ENCODE measurements around the gene AGPAT3.
"Not testable (repeated sequence)": the region's sequence is repeated elsewhere in the genome, so short reads cannot be mapped to it uniquely, and the experiment has no call there.

Gene AGPAT3, protein sequence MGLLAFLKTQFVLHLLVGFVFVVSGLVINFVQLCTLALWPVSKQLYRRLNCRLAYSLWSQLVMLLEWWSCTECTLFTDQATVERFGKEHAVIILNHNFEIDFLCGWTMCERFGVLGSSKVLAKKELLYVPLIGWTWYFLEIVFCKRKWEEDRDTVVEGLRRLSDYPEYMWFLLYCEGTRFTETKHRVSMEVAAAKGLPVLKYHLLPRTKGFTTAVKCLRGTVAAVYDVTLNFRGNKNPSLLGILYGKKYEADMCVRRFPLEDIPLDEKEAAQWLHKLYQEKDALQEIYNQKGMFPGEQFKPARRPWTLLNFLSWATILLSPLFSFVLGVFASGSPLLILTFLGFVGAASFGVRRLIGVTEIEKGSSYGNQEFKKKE

DNA sequence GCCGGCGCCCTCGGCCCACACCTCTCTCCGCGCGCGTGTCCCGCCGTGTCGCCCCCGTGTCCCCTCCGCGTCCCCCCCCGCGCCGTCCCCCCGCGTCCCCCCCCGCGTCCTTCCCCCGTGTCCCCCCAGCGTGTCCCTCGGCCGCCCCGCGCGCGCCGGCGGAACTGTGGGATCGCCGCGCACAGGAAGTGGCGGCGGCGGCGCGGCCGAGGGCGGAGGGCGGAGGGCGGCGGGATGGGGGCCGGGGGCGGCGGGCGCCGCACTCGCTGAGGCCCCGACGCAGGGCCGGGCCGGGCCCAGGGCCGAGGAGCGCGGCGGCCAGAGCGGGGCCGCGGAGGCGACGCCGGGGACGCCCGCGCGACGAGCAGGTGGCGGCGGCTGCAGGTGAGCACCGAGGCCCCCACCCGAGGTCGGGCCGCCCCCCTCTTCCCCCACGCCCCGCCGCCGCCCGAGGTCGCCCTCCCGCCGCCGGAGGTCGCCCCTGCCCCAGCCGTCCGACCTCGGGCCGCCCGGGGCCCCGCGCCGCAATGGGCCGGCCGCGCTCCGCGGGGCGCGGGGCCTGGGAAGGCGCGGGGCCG, at the start of gene AGPAT3:
TSS of gene AGPAT3 (plus strand) at position 262 of the 578 bp plus-strand sequence. CDS start 94,459 bp downstream, outside the sequence.
- DNase-seq = peak in 10 of 56 donors; percentile 13 to 64 (median 24)

DNA sequence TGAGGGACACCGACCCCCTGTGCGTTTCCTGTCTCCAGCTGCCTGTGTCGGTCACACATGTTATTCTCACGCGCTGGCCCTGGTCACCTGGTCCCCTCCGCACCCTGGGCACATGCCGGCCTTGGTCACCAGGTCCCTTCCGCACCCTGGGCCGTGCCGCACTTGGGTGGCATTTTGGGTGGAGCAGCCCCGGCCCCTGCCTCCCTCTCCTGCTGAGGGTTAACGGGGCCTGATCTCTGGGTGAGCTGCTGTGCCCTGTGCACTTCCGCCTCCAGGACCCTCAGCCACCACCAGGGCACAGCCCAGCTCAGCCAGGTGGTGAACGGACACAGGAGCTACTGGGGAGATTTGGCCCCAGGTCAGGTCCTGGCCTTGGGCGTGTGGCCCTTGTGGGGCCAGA, 49.0 kb upstream of the AGPAT3 start:
- DNase-seq = no peak

DNA sequence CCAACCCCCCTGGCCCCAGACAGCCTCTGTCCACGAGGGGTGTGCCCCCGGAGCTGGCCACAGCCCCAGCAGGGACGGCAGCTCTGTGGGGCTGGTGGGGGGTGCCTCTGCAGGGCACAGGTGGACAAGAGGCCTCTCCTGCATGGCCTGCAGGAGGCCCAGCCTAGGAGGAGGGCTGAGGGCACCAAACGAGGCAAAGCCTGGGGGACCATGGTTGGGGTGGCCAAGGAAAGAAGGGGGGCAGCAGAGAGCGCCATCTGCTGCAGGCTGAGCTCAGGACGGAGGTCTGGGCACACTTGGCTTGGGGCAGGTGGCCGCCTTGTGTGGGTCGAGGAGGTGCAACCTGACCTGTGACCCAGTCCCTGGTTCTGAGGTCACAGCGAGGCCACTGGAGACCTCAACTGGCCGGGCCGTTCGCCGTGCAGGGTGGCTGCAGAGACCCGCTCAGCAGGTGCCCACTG, 48.4 kb upstream of the AGPAT3 start:
- no peak for DNase-seq

GRCh38 chr21:43817157-43818086, 47.6 kb upstream of the AGPAT3 start:
- no peak for DNase-seq

DNA sequence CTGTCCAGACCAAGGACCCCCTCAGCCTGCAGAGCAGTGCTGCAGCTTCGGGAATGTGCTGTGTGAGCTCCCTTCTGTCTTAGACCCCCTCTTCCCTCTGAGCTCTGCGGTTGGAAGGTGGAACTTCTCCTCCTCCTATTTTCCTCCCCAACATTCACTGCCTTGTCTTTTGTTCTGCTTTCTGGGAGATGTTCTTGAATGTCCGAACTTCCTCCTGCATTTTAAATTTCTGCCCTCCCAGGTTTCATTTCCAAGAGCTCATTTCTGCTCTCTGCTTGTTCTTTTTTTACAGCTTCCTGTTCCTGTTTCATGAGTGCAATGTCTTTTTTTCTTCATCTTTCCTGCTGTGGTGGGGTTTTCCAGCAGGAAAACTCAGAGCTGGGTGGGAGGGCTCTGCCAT, 46.3 kb upstream of the AGPAT3 start:
- no peak for DNase-seq

- no peak for DNase-seq
These were observed 45.3 kb upstream of the AGPAT3 start for GRCh38 chr21:43819511-43820405.

DNA sequence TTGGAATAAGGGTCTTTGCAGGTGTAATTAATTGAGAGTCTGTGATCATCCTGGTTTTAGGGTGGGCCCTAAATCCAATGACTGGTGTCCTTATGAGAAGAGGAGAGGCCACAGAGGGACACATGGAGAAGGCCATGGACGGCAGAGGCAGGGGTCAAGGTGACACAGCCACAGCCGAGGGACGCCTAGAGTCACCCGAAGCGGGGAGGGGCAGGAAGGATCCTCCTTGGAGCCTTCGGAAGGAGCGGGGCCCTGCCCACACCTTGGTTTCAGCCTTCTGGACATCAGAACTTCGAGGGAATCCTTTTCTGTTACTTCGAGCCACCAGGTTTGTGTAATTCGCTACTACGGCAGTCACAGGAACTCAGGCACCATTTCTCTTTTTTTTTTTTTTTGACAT, 44.6 kb upstream of the AGPAT3 start:
- DNase-seq = no peak

- not testable (repeated sequence) for DNase-seq
These were observed 42.9 kb upstream of the AGPAT3 start for GRCh38 chr21:43822166-43822565.

- not testable (repeated sequence) for DNase-seq
These were observed 42.3 kb upstream of the AGPAT3 start for GRCh38 chr21:43822741-43823140.

DNA sequence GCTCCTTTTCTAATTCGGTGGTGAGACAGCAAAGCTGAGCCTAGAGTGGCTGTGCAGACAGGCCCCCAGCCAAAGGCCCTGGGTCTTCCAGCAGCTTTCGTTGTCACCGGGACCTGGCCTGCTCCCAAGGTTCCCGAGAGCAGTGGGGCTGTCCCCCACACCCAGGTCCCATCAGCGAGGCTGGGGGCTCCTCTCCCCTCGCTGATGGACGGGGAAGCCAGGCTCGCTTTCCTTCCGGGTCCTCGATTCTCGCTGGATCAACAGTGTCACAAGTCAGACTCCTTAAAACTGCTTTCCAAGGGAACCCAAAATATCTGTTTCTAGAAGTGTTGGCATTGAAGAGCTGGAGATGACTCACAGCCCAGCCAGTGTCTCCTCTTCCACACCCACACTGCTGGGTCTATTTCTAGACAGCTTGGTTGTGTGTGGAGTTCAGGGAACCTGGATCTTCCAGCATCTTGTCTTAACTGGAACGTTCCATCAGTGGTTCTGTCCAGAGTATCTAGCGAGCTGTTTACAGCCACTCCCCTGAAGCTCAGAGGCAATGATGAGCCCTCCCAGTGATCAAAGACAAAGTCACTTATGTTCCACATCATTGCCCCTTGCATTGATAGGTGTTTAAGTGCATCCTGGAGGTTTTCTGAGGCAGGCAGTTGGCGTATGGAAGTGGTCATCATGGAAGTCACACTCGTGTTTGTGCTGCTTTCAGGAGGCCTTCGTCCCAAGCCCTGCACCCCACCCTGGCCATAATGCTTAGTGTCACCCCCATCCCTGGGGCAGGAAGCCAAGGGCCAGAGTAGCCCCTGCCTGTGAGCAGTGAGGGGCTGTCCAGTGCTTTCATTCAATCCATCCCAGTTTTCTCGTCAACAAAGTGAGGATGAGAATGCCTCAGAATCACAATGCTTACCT, 40.4 kb upstream of the AGPAT3 start:
- DNase-seq = peak in 16 of 56 donors; percentile 5 to 67 (median 32)

- no peak for DNase-seq
These were observed 39.6 kb upstream of the AGPAT3 start for GRCh38 chr21:43825242-43825935.

DNA sequence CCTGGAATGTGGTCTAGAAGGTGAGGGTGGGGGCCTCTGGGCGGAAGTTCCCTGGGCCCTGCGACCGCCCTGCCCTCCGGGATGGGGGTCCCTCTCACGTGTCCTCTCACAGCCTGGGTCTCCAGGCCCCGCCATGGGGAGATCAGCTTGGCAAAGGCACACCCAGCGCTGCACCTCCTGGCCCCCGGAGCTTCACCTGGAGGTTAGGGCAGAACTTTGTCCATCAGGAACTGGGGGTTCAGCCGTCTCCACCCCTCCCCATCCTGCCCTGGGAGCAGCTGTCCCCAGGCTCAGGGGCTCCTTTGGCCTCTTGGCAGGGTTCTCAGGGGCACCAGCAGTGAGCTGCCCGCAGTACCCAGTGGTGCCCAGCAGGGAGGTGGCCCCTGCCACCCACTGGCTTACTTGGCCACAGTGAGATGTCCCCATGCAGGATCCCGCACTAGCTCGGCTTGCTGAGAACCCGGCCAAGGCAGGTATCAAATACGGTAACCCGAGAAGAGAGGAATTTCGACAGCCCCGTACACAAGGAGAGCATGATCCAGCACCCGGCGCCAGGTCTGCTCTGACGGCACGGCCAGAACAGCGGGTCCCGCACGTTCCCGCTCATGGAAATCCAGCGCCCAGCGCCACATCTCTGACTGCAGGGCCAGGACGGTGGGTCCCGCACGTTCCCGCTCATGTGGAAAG, 38.9 kb upstream of the AGPAT3 start:
- no peak for DNase-seq

- DNase-seq = no peak
These were observed 38.4 kb upstream of the AGPAT3 start for GRCh38 chr21:43826623-43826974.

DNA sequence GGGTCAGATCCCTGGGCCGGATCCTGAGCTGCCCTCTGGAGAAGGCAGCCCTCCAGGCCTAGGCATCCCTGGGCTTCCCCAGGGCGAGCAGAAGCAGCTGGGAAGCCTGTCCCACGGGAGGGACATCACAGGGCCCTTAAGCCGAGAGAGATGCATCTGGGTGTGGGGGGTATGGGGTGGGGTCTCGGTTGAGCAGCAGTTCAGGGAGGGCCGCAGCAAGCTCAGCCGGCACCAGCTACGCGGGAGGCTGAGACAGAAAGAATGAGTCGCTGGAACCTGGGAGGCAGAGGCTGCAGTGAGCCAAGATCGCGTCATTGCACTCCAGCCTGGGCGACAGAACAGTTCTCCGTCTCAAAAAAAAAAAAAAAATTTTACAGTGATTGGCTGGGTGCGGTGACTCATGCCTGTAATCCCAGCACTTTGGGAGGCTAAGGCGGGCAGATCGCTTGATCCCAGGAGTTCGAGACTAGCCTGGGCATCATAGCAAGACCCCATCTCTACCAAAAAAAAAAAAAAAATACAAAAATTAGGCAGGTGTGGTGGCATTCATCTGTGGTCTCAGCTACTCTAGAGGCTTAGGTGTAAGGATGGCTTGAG, 37.9 kb upstream of the AGPAT3 start:
- peak in 6 of 56 donors; percentile 9 to 49 (median 26) for DNase-seq

GRCh38 chr21:43829161-43829560, 35.9 kb upstream of the AGPAT3 start:
- DNase-seq = no peak

DNA sequence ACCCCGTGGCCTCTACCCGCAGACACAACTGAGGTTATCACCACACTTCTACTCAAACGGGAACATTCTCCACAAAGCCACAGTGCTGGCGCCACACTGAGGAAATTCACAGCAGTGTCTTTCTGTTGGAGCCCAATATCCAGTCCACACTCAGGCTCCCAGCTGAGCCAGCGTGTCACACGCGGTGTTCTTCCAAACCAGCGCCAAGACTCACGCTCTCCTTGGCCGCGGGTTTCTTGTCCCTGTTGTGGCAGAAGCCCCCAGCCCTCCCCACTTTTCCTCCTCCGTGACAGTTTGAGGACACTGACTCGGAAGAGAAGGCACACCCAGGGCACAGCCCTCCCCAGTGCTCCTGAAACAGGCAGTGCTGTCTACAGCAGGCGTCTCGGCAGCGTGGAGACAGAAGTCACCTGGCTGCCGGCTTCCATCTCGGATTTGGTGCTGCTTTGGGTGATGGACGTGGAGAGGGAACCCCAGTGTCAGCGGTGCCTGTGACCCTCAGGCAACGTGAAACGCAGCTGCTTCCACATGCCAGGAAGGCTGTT, 35.4 kb upstream of the AGPAT3 start:
- DNase-seq = no peak

- no peak for DNase-seq
These were observed 32.9 kb upstream of the AGPAT3 start for GRCh38 chr21:43832158-43832550.

DNA sequence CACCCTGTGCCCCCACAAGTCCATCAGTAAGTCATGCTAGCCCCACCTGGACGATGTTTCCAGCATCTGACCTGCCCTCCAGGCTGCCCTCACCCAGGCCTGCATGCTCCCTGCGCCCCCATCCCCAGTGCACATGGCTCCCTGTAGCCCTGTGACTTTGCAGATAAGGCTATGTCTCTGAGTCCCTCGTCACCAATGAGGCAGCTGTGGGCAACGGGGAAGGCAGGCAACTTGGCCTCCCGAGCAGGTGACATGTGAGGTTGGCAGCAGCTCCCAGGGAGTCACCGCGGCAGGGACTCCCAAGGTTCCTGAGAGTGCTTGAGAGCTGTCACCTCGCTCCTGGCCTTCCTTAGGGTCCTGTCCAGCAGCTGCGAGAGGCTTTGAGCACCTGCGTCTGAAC, 32.4 kb upstream of the AGPAT3 start:
- no peak for DNase-seq

Data from nucleus accumbens (tissue), 56 donors.